SH-SY5Y (cell line): ENCODE data around the gene OR52E4.

Experiments used
- GATA2 ChIP-seq: IDR thresholded peaks from 2 replicates; pipeline ENCODE4 v1.6.1; 2011; ENCODE audit warnings: mild to moderate bottlenecking, low read depth, low read length
- GATA3 ChIP-seq: IDR thresholded peaks from 2 replicates; pipeline ENCODE4 v1.6.1; 2011; ENCODE audit warnings: low read depth, mild to moderate bottlenecking, low read length, moderate library complexity

DNA sequence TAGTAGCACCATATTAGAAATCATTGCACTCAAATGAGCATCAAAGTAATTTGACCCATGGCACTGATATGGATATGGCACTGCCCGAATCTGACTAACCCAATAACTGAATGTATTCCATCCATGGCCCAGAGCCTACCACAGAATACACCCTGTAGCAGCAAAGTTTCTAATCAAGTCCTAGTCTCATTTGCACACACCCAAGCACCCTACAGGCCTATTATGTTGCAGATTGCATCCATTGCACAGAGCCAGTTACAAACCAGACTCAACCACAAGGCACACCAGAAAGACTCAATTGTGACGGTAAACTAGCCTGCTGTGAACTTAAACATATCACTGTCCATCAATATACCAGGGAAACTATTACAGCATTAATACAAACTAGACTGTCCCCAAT lies 19.1 kb downstream of the OR52E4 start:
- TF ChIP-seq GATA3 (no peak), GATA2 (no peak)
